HG02870 (cell line): ENCODE results near the gene THRB.
"Not testable (repeated sequence)": the region's sequence is repeated elsewhere in the genome, so short reads cannot be mapped to it uniquely, and the experiment has no call there.

Source experiments
- ATAC-seq: cut with Tn5 transposase; IDR thresholded peaks from one replicate; pipeline ENCODE4 v1.9.1; 2021; ENCODE audit warnings: mild to moderate bottlenecking, moderate library complexity; ENCODE audit not compliant: unreplicated experiment

Gene THRB

DNA sequence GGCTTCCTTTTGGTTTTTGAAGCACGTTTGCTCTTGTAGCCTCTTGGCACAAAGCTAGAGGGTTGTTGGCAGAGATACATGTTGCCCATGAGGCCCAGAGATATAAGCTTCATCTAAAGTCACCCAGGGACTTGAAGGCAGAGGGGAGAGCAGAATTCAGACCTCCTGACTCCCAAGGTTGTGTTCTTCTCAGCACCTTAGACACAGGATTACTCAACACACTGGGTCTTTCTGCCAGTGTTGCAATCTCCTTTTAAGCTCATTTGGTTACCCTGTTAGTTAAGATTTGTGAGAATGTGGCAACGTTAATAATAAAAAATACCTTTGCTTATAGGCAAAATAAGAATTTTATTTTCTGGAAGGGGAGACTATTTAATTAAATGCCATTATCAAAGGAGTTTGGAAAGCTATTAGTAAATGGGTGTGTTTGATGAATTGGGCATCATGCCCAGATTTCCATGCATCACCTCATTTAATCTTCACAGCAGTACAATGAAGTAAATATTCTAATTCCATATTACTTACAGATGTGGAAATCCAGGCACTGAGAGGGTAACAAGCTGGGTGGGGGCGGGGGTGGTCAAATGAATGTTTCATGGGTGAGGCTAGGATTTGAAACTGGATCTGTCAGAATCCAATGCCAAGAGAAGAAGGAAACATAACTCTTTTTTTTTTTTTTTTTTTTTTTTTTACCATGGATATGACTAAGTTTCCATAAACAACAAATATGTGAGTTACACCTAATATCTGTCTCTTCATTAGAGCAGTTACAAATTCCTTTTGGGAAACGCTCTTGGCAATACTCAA, 366.2 kb downstream of the THRB start:
- ATAC-seq = no peak

DNA sequence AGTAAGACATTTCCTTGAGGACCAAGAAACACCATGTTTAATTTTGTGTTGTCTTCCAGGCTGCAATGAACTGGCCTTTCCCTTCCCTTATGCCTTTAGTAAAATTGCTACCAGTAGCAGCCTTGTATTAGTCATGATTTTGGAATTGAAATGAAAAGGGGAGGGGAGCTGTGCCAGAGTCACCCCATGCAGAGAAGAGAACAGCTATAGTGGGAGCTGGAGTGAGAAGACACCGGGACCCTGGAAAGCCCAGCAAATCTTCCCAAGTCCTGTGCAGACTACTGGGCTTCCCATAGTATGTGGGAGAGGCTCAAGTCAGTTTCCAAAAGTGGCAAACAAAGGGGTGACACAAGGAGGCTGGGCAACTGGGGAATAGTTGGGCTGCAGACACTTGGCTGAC, 371.1 kb downstream of the THRB start:
- no peak for ATAC-seq

DNA sequence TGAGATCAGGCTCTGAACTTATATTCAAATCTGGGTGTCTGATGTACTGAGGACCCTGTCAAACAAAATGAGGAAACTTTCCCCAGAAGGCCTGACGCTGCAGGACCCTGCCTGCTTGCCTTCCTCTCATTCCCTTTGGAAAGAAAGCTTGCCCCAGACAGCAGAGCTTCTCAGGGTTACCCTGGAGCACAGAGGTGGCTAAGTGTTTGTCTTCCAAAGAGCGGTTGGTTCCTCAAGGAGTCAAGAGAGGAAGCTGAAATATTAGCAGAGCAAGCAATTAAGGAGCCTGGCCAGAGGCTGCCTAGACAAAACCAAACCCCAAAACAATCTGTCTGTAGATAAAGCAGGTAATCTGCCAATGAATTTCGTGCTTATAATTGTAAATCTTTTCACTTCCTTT, 374.2 kb downstream of the THRB start:
- ATAC-seq = no peak

DNA sequence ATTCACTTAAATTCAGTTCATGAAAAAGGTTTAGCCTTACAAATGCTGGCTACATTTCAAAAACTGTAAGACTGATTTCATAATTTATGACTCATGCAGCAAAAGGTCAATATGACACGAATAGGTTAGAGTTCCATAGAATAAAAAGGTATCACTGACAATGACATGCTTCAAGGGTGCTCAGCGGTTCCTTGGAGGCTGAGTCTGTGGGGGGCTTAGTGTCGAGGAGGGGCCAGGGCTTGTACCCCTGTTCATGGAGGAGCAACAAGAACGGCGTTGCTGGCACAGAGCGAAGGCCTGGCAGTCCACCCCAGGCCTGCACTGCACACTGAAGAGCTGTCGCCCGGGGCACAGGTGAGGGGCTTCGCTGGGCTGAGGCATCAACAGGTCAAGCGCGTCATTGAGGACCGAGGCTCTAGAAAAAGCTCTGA, 375.3 kb downstream of the THRB start:
- no peak for ATAC-seq

DNA sequence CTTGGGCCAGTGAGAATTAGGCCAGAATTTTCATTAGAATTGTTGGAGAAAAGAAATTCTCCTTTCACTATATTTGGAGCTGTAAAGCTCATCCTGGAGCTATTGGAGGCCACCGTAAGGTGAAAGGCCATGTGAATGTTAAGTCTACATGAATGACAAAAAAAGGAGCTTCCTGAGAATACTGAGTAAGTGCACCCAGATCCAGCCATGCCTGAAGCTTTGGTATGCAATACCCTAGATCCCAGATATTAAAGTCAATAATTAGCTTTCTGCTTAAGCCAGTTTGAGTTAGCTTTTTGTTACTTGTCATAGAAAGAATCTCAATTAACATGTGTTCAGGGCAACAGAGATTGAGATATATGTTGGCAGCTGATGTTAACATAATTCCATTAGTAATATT, 377.1 kb downstream of the THRB start:
- no peak for ATAC-seq

DNA sequence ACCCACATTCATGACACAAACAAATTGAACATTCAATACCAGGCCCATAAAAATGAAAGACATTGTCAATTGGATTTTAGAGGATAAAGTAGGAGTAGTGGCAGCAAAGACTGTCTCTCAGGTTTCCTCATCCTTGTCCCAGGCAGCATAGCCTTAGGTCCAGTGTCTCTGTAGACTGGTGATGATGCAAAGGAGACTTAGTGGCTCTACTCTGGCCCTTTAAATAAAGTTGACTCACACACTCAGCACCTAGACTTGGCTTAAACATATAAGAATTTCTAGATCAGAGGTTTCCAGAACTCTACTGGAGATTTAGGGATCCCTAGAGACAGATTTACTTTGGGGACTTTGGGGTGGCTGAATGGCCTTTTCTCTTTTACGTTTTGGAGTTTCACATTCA, 382.9 kb downstream of the THRB start:
- ATAC-seq = no peak

DNA sequence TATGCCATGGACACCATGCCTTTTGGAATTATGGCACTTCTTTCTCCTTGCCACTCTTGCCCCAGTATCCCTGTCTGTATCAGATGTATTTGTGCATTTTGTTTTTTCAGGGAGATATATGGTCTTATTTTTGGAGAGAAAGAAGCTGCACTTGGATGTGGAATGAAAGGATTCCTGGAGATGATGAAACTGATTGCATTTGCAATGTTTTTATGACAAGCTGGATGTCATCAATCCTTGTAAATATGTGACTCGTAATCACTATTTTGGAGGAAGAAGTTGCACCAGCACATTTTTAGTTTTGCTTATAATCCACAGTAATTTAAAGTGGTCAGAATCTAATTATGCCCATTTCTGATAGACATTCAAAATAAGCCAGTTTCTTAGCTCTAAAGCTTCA, 384.6 kb downstream of the THRB start:
- no peak for ATAC-seq

DNA sequence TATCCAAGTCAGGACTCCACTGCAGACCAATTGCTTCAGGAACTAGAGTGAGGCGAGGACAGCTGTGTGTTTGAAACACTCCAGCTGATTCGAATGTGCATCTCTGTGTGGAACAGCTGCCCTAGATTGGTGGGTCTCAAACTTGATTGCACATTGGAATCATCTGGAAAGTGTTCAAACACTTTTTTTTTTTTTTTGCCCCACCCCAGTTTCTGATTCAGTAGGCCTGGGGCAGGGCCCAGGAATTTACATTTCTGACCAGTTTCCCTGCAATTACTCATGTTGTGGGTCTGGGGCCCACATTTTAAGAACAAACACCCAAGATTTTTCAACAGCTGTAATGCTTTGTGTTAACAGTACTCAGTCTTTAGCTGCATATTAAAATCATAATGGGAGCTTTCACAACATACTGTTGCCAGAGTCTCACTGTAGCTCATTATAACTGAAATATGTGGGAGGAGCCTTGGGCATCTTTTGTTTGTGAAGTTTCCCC, 392.9 kb downstream of the THRB start:
- no peak for ATAC-seq

DNA sequence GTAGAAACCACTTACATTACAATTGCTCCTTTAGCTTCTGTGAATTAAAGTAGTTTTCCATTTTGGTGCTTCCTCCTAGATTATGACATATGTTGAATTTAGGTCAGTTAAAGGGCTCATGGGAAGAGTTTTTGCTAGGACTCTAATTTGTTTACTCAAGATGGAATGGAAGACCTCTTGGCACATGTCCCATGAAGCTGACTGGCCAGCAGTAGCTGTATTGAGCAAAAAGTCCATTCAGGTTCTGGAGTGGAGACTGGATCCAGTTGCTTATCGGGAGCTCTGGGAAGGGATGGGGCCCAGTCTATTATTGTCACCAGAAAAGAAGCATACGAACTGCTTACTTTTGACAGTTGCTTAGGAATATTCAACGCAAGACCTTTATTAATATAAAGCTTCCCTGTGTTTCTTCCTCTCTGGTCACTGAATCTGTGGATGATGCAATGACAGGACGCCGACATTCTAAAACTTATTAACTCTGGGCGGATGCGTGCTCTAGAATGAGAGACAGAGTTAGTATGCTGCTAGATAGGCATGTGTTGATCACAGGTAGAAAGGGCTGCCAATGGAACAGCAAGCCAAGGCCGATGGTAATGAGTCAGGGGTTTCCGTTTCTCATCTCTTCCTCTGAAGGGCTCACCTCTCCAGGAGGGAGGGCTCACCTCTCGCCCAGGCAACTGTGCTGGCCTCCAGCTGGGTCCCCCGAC, 393.8 kb downstream of the THRB start:
- no peak for ATAC-seq

DNA sequence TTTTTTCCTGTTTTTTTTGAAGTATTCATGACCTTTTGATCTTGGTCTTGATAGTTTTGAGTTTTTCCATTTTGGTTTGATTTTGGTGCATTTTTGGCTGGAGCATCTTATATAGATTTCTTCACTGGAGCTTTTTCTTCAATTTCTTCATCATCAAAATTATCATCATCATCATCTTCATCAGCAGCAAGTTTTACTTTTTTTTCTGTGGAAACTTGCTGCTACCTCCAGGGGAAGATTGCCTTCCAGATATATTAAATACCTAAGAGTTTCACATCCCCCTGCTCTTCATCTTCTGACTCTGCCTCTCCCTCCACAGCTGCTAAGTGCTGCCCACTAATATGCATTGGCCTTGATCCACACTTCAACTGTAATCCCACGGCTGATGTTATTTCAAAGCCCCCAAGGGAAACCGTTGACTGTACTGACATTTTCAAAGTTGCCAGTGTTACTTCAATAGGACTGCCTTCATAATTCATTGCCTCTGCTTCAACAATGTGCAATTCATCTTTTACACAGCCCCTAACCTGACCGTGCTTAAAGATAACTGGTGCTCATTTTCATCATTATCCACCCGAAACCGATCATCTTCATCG, 397.9 kb downstream of the THRB start:
- no peak for ATAC-seq

DNA sequence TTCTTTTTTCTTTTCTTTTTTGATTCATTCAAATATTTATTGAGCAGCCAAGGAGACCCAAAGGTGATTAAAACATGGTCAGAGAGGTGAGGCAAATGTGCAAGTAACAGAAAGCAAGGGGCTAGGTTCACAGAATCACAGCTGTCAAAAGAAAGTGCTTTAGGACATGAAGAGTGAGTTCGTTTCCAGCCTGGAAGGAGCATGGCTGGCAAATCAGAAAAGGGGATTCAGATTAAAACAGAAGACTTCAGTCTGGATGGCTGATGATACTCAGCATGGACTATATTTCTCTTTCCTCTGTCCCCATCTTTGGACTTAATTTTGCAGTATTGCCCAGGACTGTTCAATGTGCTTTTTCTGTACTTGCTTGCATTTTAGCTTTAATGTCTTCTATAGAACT, 398.4 kb downstream of the THRB start:
- ATAC-seq = no peak

DNA sequence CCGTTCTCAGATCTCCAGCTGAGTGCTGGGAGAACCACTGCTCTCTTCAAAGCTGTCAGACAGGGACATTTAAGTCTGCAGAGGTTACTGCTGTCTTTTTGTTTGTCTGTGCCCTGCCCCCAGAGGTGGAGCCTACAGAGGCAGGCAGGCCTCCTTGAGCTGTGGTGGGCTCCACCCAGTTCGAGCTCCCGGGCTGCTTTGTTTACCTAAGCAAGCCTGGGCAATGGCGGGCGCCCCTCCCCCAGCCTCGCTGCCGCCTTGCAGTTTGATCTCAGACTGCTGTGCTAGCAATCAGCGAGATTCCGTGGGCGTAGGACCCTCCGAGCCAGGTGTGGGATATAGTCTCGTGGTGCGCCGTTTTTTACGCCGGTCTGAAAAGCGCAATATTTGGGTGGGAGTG, 399.8 kb downstream of the THRB start:
- not testable (repeated sequence) for ATAC-seq

DNA sequence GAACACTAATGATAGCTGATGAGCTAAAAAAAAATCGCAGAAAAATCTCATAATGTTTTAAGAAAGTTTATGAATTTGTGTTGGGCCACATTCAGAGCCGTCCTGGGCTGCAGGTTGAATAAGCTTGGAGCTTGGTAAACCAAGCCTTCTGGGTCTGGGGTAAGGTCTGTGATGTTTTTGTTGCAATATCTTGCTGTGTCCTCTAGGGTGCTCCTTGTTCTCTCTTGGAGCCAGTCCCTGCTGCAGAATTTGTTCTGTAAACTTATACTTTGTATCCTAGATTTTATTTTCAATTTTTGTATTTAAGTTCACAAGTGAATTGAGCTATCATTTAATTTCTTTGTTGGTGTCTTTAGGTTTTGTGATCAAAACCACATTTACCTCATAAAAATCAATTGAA, 405.9 kb downstream of the THRB start:
- ATAC-seq = peak; percentile 67

DNA sequence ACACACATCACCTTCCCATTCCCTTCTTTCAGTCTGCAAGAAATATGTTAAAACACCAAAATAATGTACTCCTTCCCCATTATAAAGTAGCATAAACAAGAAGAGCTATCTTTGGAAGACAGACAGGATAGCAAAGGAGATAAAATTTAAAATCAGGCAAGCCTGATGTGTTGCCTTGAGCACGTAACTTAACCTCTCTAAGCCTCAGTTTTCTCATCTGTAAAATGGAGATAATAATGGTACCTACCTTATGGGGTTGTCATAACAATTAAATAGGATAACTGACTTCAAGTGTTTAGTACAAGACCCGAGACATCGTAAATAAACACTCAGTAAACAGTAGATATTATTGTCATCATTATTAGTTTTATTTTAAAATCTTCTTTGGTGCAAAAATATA, 407.2 kb downstream of the THRB start:
- no peak for ATAC-seq

DNA sequence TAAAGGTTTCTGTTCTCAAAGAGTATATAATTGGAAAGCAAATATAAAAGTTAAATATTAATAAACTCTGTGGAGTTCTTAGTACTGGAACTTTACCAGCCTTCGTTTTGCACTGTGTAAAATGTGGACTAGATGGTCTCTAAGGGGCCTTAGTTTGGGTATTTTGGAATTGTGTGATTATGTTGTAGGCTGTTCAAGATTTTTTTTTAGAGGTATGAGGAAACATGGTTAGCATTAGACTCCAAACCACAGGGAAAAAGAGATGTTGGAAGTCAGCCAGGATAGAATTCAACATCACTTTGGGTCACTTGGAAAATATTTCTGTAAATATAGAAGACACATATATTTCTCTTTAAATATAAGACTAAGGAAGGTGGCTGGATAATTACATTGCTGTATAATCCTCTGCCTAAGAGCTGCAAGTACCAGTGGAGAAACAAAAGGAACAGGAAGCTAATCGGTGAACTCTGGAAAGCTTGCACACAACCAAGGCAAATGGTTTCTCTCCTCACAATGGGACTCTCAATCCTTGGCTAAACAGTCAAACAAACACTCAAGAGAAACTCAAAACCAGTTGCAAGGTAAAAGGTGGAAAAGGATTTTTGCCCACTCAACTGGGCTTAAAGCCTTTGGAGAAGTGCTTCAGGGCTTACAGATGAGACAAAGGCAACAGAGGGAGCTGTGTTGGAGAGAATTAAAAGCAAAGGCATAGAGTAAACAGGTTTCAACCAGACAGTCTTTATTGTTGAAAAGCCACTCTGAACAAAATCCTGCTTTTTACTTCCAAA, 407.8 kb downstream of the THRB start:
- ATAC-seq = no peak

DNA sequence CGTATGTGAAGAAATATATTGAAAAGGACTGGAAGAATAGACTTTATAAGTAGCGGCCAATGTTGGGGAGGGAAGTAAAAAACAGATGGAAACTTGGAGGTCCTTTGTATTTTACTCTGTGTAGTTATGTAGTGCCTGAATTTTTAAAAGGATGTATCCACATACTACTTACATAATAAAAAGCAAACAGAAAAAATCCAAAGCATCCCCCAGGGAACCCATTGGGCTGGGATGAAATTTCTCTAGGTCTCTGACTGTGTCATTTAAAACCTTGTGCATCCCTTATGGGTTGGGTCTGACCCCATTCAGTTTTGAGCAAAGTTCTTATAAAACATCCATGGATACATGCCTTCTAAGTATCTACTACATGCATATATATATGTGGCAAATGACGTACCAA, 408.4 kb downstream of the THRB start:
- no peak for ATAC-seq

DNA sequence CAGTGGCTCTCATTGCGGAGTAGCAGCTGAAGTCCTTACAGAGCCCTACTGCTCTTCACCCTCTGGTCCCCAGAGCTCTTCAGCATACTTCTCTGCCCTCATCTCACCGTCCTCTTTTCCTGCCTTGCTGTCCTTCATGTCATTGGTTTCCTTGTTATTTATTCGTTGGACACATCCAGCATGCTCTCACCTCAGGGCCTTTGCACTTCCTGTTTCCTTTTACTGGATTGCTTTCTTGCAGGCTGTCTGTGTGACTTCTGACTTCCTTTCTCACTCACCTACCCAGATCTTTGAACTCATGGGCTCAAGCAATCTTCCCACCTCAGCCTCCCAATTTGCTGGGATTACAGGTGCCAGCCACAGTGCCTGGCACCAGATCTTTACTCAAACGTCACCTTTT, 422.5 kb downstream of the THRB start:
- ATAC-seq = no peak

DNA sequence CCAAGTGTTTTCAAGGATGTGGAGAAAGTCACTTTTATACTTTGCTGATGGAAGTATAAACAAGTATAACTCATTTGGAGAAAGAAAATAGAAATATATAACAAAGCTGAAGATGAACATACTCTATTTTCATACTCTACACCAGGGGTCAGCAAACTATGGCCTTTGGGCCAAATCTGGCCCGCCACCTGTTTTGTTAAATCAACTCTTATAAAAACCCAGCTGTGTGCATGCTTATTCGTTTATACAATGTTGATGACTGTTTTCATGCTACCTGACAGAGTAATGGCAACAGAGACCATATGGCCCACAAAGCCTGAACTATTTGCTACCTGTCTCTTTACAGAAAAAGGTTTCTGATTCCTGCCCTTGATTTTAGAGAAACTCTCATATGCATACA, 425.6 kb downstream of the THRB start:
- ATAC-seq = no peak

DNA sequence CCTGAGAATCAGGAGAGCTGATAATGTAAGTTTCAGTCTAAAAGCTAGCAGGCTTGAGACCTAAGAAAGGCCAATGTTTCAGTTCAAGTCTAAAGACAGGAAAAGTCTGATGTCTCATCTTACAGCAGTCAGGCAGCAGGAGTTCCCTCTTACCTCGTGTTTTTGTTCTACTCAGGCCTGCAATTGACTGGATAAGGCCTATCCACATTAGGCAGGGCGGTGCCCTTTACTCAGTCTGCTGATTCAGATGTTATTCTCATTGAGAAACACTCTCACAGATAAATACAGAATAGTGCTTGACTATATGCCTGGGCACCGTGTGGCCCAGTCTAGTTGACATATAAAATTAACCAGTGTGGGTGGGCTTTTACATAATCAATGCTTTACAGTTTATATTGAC, 427.2 kb downstream of the THRB start:
- no peak for ATAC-seq
